SK-N-SH (cell line): ENCODE measurements around the gene ABCA9. TPM values are rescaled to one million over a fixed set of nuclear protein-coding genes. Genes with fewer than 3 reads are reported as not detected.

Experiments used
- CTCF ChIA-PET: fragments of 300-600, 350-600 bp; formaldehyde crosslinking; extraction: SDS; loops from one replicate; lab custom pipeline; 2021; lab: Yijun Ruan, JAX
- POLR2A ChIA-PET: fragments of 350-600 bp; sonication (Branson Sonifier 250); formaldehyde crosslinking; extraction: SDS; loops from one replicate; lab custom pipeline; 2020; ENCODE audit warnings: antibody characterized with exemption, inconsistent platforms; lab: Yijun Ruan, JAX
- DNase-seq: peaks from one replicate; pipeline ENCODE4 v3.0.0; 2012
- H2AFZ ChIP-seq: fragments of 200-600 bp; sonication (generic); 2 replicates; pipeline ENCODE4 v1.8.1; 2016; ENCODE audit warnings: antibody characterized with exemption, mild to moderate bottlenecking, low read depth
- H3F3A ChIP-seq: fragments of 200-600 bp; sonication (generic); replicated peaks from 2 replicates; pipeline ENCODE3; 2016; ENCODE audit warnings: antibody characterized with exemption, mild to moderate bottlenecking; ENCODE audit not compliant: insufficient read depth
- H3K27ac ChIP-seq, 2 experiments: fragments of 200-500 bp in 1 of 2; fragments of 200-600 bp in 1 of 2; sonication (Bioruptor generic) in 1 of 2; sonication (generic), shearing (Covaris generic) in 1 of 2; 2 replicates each; pipeline versions ENCODE4 v1.5.1 to v1.6.1; 2014 to 2016; ENCODE audit warnings: low read depth in 2 of 2, inconsistent platforms in 1 of 2, low read length in 1 of 2, mild to moderate bottlenecking in 1 of 2, mixed read lengths in 1 of 2
- H3K27me3 ChIP-seq: fragments of 200-600 bp; sonication (generic), shearing (Covaris generic); 2 replicates; pipeline ENCODE4 v1.6.1; 2016; ENCODE audit warnings: mixed run types; ENCODE audit not compliant: insufficient read depth
- H3K36me3 ChIP-seq, 2 experiments: fragments of 200-500 bp in 1 of 2; fragments of 200-600 bp in 1 of 2; sonication (Bioruptor generic) in 1 of 2; sonication (generic) in 1 of 2; replicated peaks in 1 of 2; 2 replicates each; pipeline versions ENCODE3 to v1.5.1; 2014 to 2016; ENCODE audit warnings: low read length in 1 of 2, mild to moderate bottlenecking in 1 of 2; ENCODE audit not compliant: insufficient read depth in 2 of 2, control insufficient read depth in 1 of 2
- H3K4me1 ChIP-seq, 2 experiments: fragments of 200-500 bp in 1 of 2; fragments of 200-600 bp in 1 of 2; sonication (Bioruptor generic) in 1 of 2; sonication (generic), shearing (Covaris generic) in 1 of 2; 2 replicates each; pipeline versions ENCODE4 v1.5.1 to v1.6.1; 2014 to 2016; ENCODE audit warnings: low read depth in 1 of 2, low read length in 1 of 2, mixed run types in 1 of 2; ENCODE audit not compliant: insufficient read depth in 2 of 2, control insufficient read depth in 1 of 2
- H3K4me2 ChIP-seq: fragments of 200-600 bp; sonication (generic), shearing (Covaris generic); 2 replicates; pipeline ENCODE4 v1.6.1; 2017; ENCODE audit warnings: mixed run types
- H3K4me3 ChIP-seq, 2 experiments: fragments of 200-500 bp in 1 of 2; fragments of 200-600 bp in 1 of 2; sonication (Bioruptor generic) in 1 of 2; sonication (generic), shearing (Covaris generic) in 1 of 2; 2 replicates each; pipeline versions ENCODE4 v1.5.1 to v1.8.1; 2014 to 2016; ENCODE audit warnings: low read depth in 2 of 2, inconsistent platforms in 1 of 2, low read length in 1 of 2, mild to moderate bottlenecking in 1 of 2, mixed read lengths in 1 of 2, moderate library complexity in 1 of 2
- H3K79me2 ChIP-seq: fragments of 200-600 bp; sonication (generic); 2 replicates; pipeline ENCODE4 v1.8.1; 2017; ENCODE audit warnings: mild to moderate bottlenecking; ENCODE audit not compliant: insufficient read depth
- H3K9ac ChIP-seq: fragments of 200-600 bp; sonication (generic); 2 replicates; pipeline ENCODE4 v1.6.1; 2017; ENCODE audit warnings: mixed run types
- H3K9me2 ChIP-seq: fragments of 200-600 bp; sonication (generic); 2 replicates; pipeline ENCODE4 v1.6.1; 2017; ENCODE audit warnings: mixed run types
- H3K9me3 ChIP-seq: fragments of 200-600 bp; sonication (generic); 2 replicates; pipeline ENCODE4 v1.6.1; 2017; ENCODE audit warnings: mixed run types, mild to moderate bottlenecking, moderate library complexity
- H4K20me1 ChIP-seq: fragments of 200-600 bp; sonication (generic); 2 replicates; pipeline ENCODE4 v1.6.1; 2017; ENCODE audit warnings: mild to moderate bottlenecking, mixed run types; ENCODE audit not compliant: insufficient read depth
- FOXM1 ChIP-seq: IDR thresholded peaks from 2 replicates; pipeline ENCODE4 v1.4.0; 2012; ENCODE audit warnings: low read depth, mild to moderate bottlenecking
- RAD21 ChIP-seq: IDR thresholded peaks from 2 replicates; pipeline ENCODE4 v1.6.1; 2012; ENCODE audit warnings: mild to moderate bottlenecking, low read length
- RCOR1 ChIP-seq: fragments of 150-350 bp; IDR thresholded peaks from 2 replicates; pipeline ENCODE4 v1.6.1; 2017; ENCODE audit warnings: antibody characterized with exemption, low read length
- RXRA ChIP-seq: IDR thresholded peaks from 2 replicates; pipeline ENCODE4 v1.4.0; 2012; ENCODE audit warnings: low read depth, mild to moderate bottlenecking, borderline replicate concordance
- SIN3A ChIP-seq: IDR thresholded peaks from 2 replicates; pipeline ENCODE4 v1.6.1; 2012; ENCODE audit warnings: low read depth, mild to moderate bottlenecking, low read length, moderate library complexity, borderline replicate concordance
- WGBS: methylation state at CpG from one replicate; pipeline ENCODE4 v1.1.6; 2017; ENCODE audit warnings: low lambda C conversion rate; 5-methylcytosine and 5-hydroxymethylcytosine counted together
- polyA plus RNA-seq, 3 experiments: library from polyadenylated mRNA; depleted of rRNA; stranded (reverse); fragments of >200 nt; gene quantifications; 2 replicates each; pipeline ENCODE4 v1.2.3, GENCODE V29; 2012
- TF ChIP-seq, protein P1 (sequence below): IDR thresholded peaks from 2 replicates; pipeline ENCODE4 v1.4.0; 2012; ENCODE audit warnings: low read depth, borderline replicate concordance

Gene ABCA9
- polyA plus RNA-seq, 1 of the 3 experiments (the other 2 are of a cell fraction): 0.07 TPM

- TF ChIP-seq RXRA (no peak), RCOR1 (no peak), SIN3A (no peak)
- TF ChIP-seq, protein P1, sequence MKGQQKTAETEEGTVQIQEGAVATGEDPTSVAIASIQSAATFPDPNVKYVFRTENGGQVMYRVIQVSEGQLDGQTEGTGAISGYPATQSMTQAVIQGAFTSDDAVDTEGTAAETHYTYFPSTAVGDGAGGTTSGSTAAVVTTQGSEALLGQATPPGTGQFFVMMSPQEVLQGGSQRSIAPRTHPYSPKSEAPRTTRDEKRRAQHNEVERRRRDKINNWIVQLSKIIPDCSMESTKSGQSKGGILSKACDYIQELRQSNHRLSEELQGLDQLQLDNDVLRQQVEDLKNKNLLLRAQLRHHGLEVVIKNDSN: no peak
These were observed 2.3 kb upstream of the ABCA9 start (continued) for GRCh38 chr17:69062860-69063581.

GRCh38 chr17:69061721-69062556 is 1.2 kb upstream of the ABCA9 start:
- Histone ChIP-seq H3K36me3 (no peaks in the 10 kb centered on the region), H3K4me2 (no peak overlapping the region), H3K4me1 (peaks cover 0 to 3% of the 10 kb centered on the region in 2 experiments; a peak in 2 of 4 replicates), H3K27ac (peak overlapping the region in 1 of 2 experiments; percentile 9; a peak in 1 of 4 replicates), H2AFZ (no peak overlapping the region), H4K20me1 (no peaks in the 10 kb centered on the region)
- TF ChIP-seq RCOR1: no peak
- TF ChIP-seq, all 33 proteins: peak for 0
- POLR2A ChIA-PET: no interaction called here
- no peaks in the 10 kb centered on the region; the same call in 1 of the 2 replicates for H3K27me3 ChIP-seq
- no peaks in the 10 kb centered on the region for H3K9me3 ChIP-seq
- H3K9ac ChIP-seq: no peak overlapping the region
- no peaks in the 10 kb centered on the region for H3F3A ChIP-seq
- CTCF ChIA-PET: no interaction called here
- no peak for DNase-seq
- 49% methylated on average over 4 of the region's 4 CpGs for WGBS
- H3K4me3 ChIP-seq: no peak overlapping the region
- no peaks in the 10 kb centered on the region for H3K9me2 ChIP-seq
- no peaks in the 10 kb centered on the region for H3K79me2 ChIP-seq

GRCh38 chr17:69059458-69060175 is 1.1 kb downstream of the ABCA9 start:
- Histone ChIP-seq H3F3A (no peaks in the 10 kb centered on the region), H3K4me2 (no peak overlapping the region), H3K9me2 (no peaks in the 10 kb centered on the region), H3K9me3 (no peaks in the 10 kb centered on the region), H3K4me1 (peaks cover 0 to 3% of the 10 kb centered on the region in 2 experiments; a peak in 2 of 4 replicates), H3K36me3 (no peaks in the 10 kb centered on the region), H3K79me2 (no peaks in the 10 kb centered on the region), H2AFZ (no peak overlapping the region), H3K27me3 (no peaks in the 10 kb centered on the region), H3K4me3 (no peak overlapping the region), H4K20me1 (no peaks in the 10 kb centered on the region), H3K27ac (no peak overlapping the region), H3K9ac (no peak overlapping the region)
- DNase-seq: no peak
- TF ChIP-seq FOXM1 (no peak), RAD21 (no peak)
- TF ChIP-seq, protein P1: peak; percentile 39; the same call in 1 of the 2 replicates
- POLR2A ChIA-PET: no interaction called here
- CTCF ChIA-PET: no interaction called here
- WGBS: 26% methylated on average over 7 of the region's 7 CpGs
